ENCODE data around the gene TAF3.

The TAF3 gene

DNA sequence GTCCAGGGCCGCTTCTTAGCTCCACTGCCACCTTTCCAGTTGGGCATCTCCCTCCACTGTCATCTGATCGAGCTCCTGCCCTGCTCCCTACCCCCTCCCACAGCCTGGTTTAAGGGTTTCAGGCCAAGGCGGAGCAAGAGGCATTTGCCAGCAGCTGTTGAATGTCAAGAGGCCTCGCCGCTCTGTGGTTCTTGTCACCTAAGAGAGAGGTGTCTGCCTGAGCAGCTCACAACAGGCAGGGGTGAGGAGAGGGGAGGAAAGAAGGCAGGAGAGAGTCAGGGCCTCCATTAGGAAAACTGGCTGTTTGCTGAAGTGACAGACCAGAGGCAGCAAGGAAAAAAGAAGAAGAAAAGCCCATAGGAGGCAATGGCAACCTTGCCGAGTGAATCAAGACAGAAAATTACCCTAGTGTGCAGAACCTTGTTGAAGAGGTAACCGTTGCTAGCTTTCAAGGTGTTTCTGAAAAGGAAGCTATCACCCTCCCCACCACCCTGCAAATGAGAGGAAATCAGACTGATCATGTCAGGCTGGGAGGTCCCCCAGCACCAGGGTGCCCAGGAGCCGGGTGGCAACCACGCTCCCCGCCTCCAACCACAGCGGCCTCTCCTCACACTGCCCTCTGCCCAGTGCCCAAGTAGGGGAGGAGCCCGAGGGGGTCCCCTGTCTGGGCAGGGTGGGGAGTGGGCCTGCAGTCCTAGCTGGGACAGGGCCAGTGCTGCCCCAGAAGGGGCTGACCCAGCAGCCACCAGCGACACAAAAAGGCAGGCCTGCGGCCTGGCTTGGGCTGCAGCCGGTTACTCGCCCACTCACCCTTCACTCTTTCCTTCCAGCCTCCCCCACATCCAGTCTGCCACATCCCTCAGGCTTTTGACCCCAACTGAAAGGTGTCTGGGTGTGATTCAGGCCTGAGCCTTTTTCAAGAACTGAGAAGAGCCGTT lies 243.2 kb downstream of the TAF3 start:
- ChIA-PET CTCF (no interaction called here), POLR2A (interaction anchor here (0.7 kb wide), 1 partner anchor 11 kb away, joined by 3 read pairs; no protein-coding TSS in a partner anchor)
- H3K27ac ChIP-seq (ENCODE audit: extremely low read depth, low read depth, low read length): no peak overlapping the region
- TF ChIP-seq, protein P1, sequence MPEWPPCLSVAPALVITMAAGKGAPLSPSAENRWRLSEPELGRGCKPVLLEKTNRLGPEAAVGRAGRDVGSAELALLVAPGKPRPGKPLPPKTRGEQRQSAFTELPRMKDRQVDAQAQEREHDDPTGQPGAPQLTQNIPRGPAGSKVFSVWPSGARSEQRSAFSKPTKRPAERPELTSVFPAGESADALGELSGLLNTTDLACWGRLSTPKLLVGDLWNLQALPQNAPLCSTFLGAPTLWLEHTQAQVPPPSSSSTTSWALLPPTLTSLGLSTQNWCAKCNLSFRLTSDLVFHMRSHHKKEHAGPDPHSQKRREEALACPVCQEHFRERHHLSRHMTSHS (tag by site-specific recombination; IDR thresholded peaks at IDR 0.05): no peak
- TF ChIP-seq ZNF10 (tag by site-specific recombination; IDR thresholded peaks at IDR 0.05): no peak
- TF ChIP-seq ZSCAN23 (tag by site-specific recombination; IDR thresholded peaks at IDR 0.05): no peak
- TF ChIP-seq SALL2 (tag by site-specific recombination; IDR thresholded peaks at IDR 0.05; ENCODE audit: borderline replicate concordance): no peak
- no peak for TF ChIP-seq BCL11B (tag by site-specific recombination; IDR thresholded peaks at IDR 0.05; ENCODE audit: low read depth)
- no peak for TF ChIP-seq ZNF174 (tag by site-specific recombination; IDR thresholded peaks at IDR 0.05)
- peak; percentile 40; the same call in 1 of the 2 replicates for TF ChIP-seq ZFHX2 (tag by site-specific recombination; conservative IDR thresholded peaks at IDR 0.05)
- TF ChIP-seq, protein P2, sequence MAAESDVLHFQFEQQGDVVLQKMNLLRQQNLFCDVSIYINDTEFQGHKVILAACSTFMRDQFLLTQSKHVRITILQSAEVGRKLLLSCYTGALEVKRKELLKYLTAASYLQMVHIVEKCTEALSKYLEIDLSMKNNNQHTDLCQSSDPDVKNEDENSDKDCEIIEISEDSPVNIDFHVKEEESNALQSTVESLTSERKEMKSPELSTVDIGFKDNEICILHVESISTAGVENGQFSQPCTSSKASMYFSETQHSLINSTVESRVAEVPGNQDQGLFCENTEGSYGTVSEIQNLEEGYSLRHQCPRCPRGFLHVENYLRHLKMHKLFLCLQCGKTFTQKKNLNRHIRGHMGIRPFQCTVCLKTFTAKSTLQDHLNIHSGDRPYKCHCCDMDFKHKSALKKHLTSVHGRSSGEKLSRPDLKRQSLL (tag by site-specific recombination; IDR thresholded peaks at IDR 0.05): no peak
- peak; percentile 64 for TF ChIP-seq EGR2 (tag by site-specific recombination; IDR thresholded peaks at IDR 0.05; ENCODE audit: low read depth)
- TF ChIP-seq ZNF791 (tag by site-specific recombination; IDR thresholded peaks at IDR 0.05): no peak
- no peak for TF ChIP-seq ZNF302 (tag by site-specific recombination; IDR thresholded peaks at IDR 0.05; ENCODE audit: low read depth)
- TF ChIP-seq ZNF341 (tag by site-specific recombination; IDR thresholded peaks at IDR 0.05; ENCODE audit: low read depth): no peak
- TF ChIP-seq ZBTB20 (tag by site-specific recombination; IDR thresholded peaks at IDR 0.05): no peak
- TF ChIP-seq, protein P3, sequence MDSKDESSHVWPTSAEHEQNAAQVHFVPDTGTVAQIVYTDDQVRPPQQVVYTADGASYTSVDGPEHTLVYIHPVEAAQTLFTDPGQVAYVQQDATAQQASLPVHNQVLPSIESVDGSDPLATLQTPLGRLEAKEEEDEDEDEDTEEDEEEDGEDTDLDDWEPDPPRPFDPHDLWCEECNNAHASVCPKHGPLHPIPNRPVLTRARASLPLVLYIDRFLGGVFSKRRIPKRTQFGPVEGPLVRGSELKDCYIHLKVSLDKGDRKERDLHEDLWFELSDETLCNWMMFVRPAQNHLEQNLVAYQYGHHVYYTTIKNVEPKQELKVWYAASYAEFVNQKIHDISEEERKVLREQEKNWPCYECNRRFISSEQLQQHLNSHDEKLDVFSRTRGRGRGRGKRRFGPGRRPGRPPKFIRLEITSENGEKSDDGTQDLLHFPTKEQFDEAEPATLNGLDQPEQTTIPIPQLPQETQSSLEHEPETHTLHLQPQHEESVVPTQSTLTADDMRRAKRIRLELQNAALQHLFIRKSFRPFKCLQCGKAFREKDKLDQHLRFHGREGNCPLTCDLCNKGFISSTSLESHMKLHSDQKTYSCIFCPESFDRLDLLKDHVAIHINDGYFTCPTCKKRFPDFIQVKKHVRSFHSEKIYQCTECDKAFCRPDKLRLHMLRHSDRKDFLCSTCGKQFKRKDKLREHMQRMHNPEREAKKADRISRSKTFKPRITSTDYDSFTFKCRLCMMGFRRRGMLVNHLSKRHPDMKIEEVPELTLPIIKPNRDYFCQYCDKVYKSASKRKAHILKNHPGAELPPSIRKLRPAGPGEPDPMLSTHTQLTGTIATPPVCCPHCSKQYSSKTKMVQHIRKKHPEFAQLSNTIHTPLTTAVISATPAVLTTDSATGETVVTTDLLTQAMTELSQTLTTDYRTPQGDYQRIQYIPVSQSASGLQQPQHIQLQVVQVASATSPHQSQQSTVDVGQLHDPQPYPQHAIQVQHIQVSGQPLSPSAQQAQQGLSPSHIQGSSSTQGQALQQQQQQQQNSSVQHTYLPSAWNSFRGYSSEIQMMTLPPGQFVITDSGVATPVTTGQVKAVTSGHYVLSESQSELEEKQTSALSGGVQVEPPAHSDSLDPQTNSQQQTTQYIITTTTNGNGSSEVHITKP (tag by site-specific recombination; IDR thresholded peaks at IDR 0.05): no peak
- no peak for TF ChIP-seq PRDM1 (tag by site-specific recombination; IDR thresholded peaks at IDR 0.05)
- TF ChIP-seq ZNF629 (tag by site-specific recombination; IDR thresholded peaks at IDR 0.05): no peak
- H3K9me3 ChIP-seq (ENCODE audit: control insufficient read depth, insufficient read depth, low read depth, low read length): no peaks in the 10 kb centered on the region
- peaks cover 34 to 95% of the 10 kb centered on the region in 2 experiments for H3K36me3 ChIP-seq (ENCODE audit: control insufficient read depth in 2 of 2, insufficient read depth in 1 of 2, low read length in 2 of 2)
- no peak overlapping the region for H3K4me3 ChIP-seq (ENCODE audit: low read depth, low read length)
- H3K4me1 ChIP-seq (ENCODE audit: control insufficient read depth, insufficient read depth, low read length): peaks cover 7% of the 10 kb centered on the region

DNA sequence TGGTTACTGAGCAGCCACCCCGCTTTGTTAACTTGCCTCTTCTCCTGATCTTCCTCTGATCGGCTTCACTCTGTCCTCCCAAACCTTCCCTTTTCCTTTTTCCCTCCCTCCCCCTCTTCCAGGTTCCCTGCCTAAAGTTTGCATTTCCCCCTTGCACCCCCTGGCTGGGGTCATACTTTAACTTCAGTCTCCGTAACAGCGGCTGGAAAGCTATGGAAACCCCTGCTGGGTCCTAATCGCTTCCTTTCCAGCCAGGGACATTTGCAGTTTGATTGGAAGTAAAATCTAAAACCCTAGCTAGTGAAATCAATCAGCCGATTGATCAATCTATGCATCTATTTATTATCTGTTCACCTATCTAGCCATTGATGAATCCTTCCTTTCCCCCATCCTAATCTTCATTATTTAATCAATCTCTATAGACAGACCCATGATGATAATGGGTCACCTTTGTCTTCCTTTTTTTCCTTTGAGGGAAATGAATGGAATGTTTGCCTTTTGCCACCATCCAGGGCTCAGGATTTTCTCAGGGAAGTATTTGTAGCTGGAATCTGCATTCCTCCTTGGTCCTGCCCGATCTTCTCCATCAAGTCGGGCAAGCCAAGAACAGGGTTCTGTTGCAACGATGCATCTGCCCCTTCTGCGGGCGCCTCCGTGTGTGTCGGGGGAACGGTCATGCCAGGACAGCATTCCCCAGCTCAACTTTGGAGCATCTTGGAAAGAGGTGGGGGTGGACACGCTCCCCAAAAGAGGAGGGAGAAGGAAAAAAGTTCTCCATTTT lies 245.0 kb downstream of the TAF3 start:
- Histone ChIP-seq H3K27ac (ENCODE audit: extremely low read depth, low read depth, low read length) (no peak overlapping the region), H3K4me1 (ENCODE audit: control insufficient read depth, insufficient read depth, low read length) (no peaks in the 10 kb centered on the region; the same call in 1 of the 2 replicates), H3K36me3 (ENCODE audit: control insufficient read depth in 2 of 2, insufficient read depth in 1 of 2, low read length in 2 of 2) (peaks cover 51 to 100% of the 10 kb centered on the region in 2 experiments), H3K9me3 (ENCODE audit: control insufficient read depth, insufficient read depth, low read depth, low read length) (no peaks in the 10 kb centered on the region), H3K4me3 (ENCODE audit: low read depth, low read length) (no peak overlapping the region)
- ChIA-PET POLR2A (no interaction called here), CTCF (interaction anchor here (0.6 to 0.7 kb wide), 2 partner anchors 56 to 210 kb away, joined by 3 to 7 read pairs; no protein-coding TSS in a partner anchor)
- TF ChIP-seq ZNF394 (tag by site-specific recombination; IDR thresholded peaks at IDR 0.05; ENCODE audit: borderline replicate concordance): no peak
- TF ChIP-seq HOXC10 (CRISPR knock-in tag; IDR thresholded peaks at IDR 0.05): no peak
- no peak for TF ChIP-seq ZNF560 (tag by site-specific recombination; IDR thresholded peaks at IDR 0.05; ENCODE audit: borderline replicate concordance)
- TF ChIP-seq ZBTB1 (tag by site-specific recombination; IDR thresholded peaks at IDR 0.05): no peak
- no peak for TF ChIP-seq ZNF302 (tag by site-specific recombination; IDR thresholded peaks at IDR 0.05; ENCODE audit: low read depth)
- TF ChIP-seq, protein P4, sequence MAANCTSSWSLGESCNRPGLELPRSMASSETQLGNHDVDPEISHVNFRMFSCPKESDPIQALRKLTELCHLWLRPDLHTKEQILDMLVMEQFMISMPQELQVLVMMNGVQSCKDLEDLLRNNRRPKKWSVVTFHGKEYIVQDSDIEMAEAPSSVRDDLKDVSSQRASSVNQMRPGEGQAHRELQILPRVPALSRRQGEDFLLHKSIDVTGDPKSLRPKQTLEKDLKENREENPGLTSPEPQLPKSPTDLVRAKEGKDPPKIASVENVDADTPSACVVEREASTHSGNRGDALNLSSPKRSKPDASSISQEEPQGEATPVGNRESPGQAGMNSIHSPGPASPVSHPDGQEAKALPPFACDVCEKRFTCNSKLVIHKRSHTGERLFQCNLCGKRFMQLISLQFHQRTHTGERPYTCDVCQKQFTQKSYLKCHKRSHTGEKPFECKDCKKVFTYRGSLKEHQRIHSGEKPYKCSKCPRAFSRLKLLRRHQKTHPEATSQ (tag by site-specific recombination; IDR thresholded peaks at IDR 0.05): no peak
- TF ChIP-seq, protein P5, sequence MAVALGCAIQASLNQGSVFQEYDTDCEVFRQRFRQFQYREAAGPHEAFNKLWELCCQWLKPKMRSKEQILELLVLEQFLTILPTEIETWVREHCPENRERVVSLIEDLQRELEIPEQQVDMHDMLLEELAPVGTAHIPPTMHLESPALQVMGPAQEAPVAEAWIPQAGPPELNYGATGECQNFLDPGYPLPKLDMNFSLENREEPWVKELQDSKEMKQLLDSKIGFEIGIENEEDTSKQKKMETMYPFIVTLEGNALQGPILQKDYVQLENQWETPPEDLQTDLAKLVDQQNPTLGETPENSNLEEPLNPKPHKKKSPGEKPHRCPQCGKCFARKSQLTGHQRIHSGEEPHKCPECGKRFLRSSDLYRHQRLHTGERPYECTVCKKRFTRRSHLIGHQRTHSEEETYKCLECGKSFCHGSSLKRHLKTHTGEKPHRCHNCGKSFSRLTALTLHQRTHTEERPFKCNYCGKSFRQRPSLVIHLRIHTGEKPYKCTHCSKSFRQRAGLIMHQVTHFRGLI (tag by site-specific recombination; IDR thresholded peaks at IDR 0.05): no peak
- TF ChIP-seq SP2 (tag by site-specific recombination; IDR thresholded peaks at IDR 0.05): no peak
- no peak for TF ChIP-seq ZFP69B (tag by site-specific recombination; IDR thresholded peaks at IDR 0.05)

All from HEK293 (cell line).